Measurements from ENCODE around the gene KLHDC9.
"Not testable (repeated sequence)": the region's sequence is repeated elsewhere in the genome, so short reads cannot be mapped to it uniquely, and the experiment has no call there.

KLHDC9 gene

GRCh38 chr1:161115132-161115711, 17.1 kb downstream of the KLHDC9 start:
- WGBS, 2 experiments = 94% methylated on average over 12 of the region's 12 CpGs
- no peak overlapping the region for H3K4me3 ChIP-seq (ENCODE audit: insufficient read depth, low read depth, low read length)
- peaks cover 4% of the 10 kb centered on the region for H3K36me3 ChIP-seq (ENCODE audit: control insufficient read depth, insufficient read depth, low read length)
- no peaks in the 10 kb centered on the region for H3K27me3 ChIP-seq (ENCODE audit: control insufficient read depth, insufficient read depth, low read length, poor library complexity, severe bottlenecking)
- H3K9me3 ChIP-seq (ENCODE audit: control insufficient read depth, low read length) = no peaks in the 10 kb centered on the region
- H3K27ac ChIP-seq (ENCODE audit: insufficient read depth, low read depth, low read length, poor library complexity, severe bottlenecking) = no peak overlapping the region
- H3K4me1 ChIP-seq (ENCODE audit: control insufficient read depth, insufficient read depth, low read length) = peaks cover 12% of the 10 kb centered on the region

DNA sequence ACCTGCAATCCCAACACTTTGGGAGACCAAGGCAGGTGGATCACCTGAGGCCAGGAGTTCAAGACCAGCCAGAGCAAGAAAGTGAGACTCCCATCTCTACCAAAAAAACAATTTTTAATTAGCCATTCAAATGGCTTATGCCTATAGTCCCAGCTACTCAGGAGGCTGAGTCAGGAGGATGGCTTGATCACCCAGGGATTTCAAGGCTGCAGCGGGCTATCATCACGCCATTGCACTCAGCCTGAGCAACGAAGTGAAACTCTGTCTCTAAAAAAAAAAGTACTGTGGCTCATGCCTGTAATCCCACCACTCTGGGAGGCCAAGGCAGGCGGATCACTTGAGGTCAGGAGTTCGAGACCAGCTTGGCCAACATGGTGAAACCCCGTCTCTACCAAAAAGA, 17.8 kb downstream of the KLHDC9 start:
- not testable (repeated sequence) for H3K9me3 ChIP-seq (ENCODE audit: control insufficient read depth, low read length); H3K4me3 ChIP-seq (ENCODE audit: insufficient read depth, low read depth, low read length); H3K27ac ChIP-seq (ENCODE audit: insufficient read depth, low read depth, low read length, poor library complexity, severe bottlenecking); H3K27me3 ChIP-seq (ENCODE audit: control insufficient read depth, insufficient read depth, low read length, poor library complexity, severe bottlenecking)
- Histone ChIP-seq H3K4me1 (ENCODE audit: control insufficient read depth, insufficient read depth, low read length) (peaks cover 12% of the 10 kb centered on the region), H3K36me3 (ENCODE audit: control insufficient read depth, insufficient read depth, low read length) (peaks cover 11% of the 10 kb centered on the region)
- WGBS, 2 experiments = 91 to 95% methylated on average over 6 of the region's 6 CpGs

- Histone ChIP-seq H3K27me3 (ENCODE audit: control insufficient read depth, insufficient read depth, low read length, poor library complexity, severe bottlenecking) (no peaks in the 10 kb centered on the region), H3K27ac (ENCODE audit: insufficient read depth, low read depth, low read length, poor library complexity, severe bottlenecking) (peak within 1 kb of the TSS; percentile 79), H3K4me3 (ENCODE audit: insufficient read depth, low read depth, low read length) (peak within 1 kb of the TSS; percentile 81), H3K9me3 (ENCODE audit: control insufficient read depth, low read length) (no peaks in the 10 kb centered on the region), H3K4me1 (ENCODE audit: control insufficient read depth, insufficient read depth, low read length) (peaks cover 12% of the 10 kb centered on the region), H3K36me3 (ENCODE audit: control insufficient read depth, insufficient read depth, low read length) (peaks cover 31% of the 10 kb centered on the region)
- 0% methylated on average over 58 of the region's 58 CpGs for WGBS, 2 experiments
Measured at GRCh38 chr1:161117759-161118581, 19.8 kb downstream of the KLHDC9 start, which contains the start of the genes NIT1 and PFDN2. Gene NIT1 (plus strand): TSS chr1:161118105. CDS start chr1:161118177, 72 bp downstream. Gene PFDN2 (minus strand): TSS chr1:161118037. CDS start chr1:161118026, 11 bp downstream.

DNA sequence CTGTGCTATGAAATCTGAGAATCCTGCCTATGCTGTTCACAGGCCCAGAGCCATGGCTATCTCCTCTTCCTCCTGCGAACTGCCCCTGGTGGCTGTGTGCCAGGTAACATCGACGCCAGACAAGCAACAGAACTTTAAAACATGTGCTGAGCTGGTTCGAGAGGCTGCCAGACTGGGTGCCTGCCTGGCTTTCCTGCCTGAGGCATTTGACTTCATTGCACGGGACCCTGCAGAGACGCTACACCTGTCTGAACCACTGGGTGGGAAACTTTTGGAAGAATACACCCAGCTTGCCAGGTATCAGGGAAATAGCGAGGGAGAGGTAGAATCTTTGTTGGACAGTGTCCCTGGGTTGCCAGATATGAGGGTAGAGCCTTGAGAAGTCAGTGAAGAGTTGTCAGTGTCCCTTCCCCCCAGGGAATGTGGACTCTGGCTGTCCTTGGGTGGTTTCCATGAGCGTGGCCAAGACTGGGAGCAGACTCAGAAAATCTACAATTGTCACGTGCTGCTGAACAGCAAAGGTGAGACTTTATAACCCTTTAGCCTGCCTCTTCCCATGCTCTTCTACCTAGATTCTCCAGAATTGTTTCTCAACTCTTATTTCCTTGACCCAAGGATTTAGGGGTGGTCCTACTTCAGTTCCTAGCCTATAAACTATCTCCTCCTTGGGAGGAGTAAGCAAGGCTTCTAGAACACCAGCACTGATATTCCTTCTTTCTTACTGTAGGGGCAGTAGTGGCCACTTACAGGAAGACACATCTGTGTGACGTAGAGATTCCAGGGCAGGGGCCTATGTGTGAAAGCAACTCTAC, 21.1 kb downstream of the KLHDC9 start:
- peak overlapping the region; percentile 81 for H3K4me3 ChIP-seq (ENCODE audit: insufficient read depth, low read depth, low read length)
- H3K36me3 ChIP-seq (ENCODE audit: control insufficient read depth, insufficient read depth, low read length) = peaks cover 44% of the 10 kb centered on the region
- no peaks in the 10 kb centered on the region for H3K27me3 ChIP-seq (ENCODE audit: control insufficient read depth, insufficient read depth, low read length, poor library complexity, severe bottlenecking)
- H3K4me1 ChIP-seq (ENCODE audit: control insufficient read depth, insufficient read depth, low read length) = peaks cover 12% of the 10 kb centered on the region
- H3K27ac ChIP-seq (ENCODE audit: insufficient read depth, low read depth, low read length, poor library complexity, severe bottlenecking) = no peak overlapping the region
- 83% methylated on average over 10 of the region's 10 CpGs for WGBS, 2 experiments
- no peaks in the 10 kb centered on the region for H3K9me3 ChIP-seq (ENCODE audit: control insufficient read depth, low read length)

DNA sequence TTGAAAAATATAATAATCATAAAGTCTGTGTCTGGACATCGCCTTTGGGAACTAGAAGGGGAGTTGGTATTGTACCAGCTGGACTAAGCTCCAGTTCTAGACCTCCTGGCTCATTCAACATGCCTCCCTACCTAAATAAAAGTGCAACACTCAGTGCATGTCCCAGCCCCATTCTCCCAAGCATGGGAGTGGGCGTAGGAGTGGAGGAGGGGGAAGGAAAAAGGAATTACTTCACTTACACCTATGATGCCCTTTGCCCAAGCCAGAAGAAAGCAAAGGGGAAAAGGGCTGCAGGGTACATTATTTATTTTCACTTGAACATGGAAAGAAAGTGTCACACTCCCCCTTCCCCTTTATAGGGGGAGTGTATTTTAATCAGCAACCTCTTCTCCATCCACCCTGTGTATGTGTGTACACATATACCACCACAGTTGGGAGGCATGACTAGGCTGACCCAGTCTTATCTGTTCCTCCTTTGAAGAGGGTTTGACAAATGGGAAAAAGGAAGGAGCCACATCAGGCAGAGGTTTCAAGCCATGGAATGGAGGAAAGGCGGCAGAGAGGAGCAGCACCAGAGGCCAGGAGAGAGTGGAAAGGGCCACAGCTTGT, 23.0 kb downstream of the KLHDC9 start:
- no peak overlapping the region for H3K27ac ChIP-seq (ENCODE audit: insufficient read depth, low read depth, low read length, poor library complexity, severe bottlenecking)
- WGBS, 2 experiments = 95 to 96% methylated on average over 2 to 3 of the region's 3 CpGs
- H3K36me3 ChIP-seq (ENCODE audit: control insufficient read depth, insufficient read depth, low read length) = peaks cover 58% of the 10 kb centered on the region

DNA sequence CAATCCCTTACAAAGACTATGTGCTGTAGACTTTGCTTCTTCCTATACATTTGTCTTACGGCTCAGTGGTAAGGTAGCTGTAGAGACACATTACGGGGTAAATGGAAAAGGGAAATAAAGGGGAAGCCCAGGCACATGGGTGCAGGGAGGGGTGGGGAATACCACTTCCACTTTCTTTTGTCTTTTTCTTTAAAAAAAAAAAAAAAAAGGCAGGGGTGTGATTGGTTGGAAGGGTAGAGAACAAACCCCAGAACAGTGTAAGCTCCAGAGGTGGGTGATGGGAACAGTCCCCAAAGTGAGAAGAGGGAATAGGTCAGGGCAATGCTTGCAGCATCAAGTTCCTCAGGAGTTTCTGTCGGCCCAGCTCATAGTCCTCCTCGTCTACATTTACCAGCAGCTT, 23.7 kb downstream of the KLHDC9 start:
- no peaks in the 10 kb centered on the region for H3K9me3 ChIP-seq (ENCODE audit: control insufficient read depth, low read length)
- peaks cover 58% of the 10 kb centered on the region for H3K36me3 ChIP-seq (ENCODE audit: control insufficient read depth, insufficient read depth, low read length)
- H3K27me3 ChIP-seq (ENCODE audit: control insufficient read depth, insufficient read depth, low read length, poor library complexity, severe bottlenecking) = no peaks in the 10 kb centered on the region
- peaks cover 10% of the 10 kb centered on the region for H3K4me1 ChIP-seq (ENCODE audit: control insufficient read depth, insufficient read depth, low read length)
- H3K27ac ChIP-seq (ENCODE audit: insufficient read depth, low read depth, low read length, poor library complexity, severe bottlenecking) = no peak overlapping the region
- 96 to 97% methylated on average over 4 of the region's 4 CpGs for WGBS, 2 experiments
- no peak overlapping the region for H3K4me3 ChIP-seq (ENCODE audit: insufficient read depth, low read depth, low read length)

More for the DNA sequence above, 23.0 kb downstream of the KLHDC9 start:
- Histone ChIP-seq H3K4me1 (ENCODE audit: control insufficient read depth, insufficient read depth, low read length) (peaks cover 12% of the 10 kb centered on the region), H3K27me3 (ENCODE audit: control insufficient read depth, insufficient read depth, low read length, poor library complexity, severe bottlenecking) (no peaks in the 10 kb centered on the region), H3K9me3 (ENCODE audit: control insufficient read depth, low read length) (no peaks in the 10 kb centered on the region), H3K4me3 (ENCODE audit: insufficient read depth, low read depth, low read length) (no peak overlapping the region)

DNA sequence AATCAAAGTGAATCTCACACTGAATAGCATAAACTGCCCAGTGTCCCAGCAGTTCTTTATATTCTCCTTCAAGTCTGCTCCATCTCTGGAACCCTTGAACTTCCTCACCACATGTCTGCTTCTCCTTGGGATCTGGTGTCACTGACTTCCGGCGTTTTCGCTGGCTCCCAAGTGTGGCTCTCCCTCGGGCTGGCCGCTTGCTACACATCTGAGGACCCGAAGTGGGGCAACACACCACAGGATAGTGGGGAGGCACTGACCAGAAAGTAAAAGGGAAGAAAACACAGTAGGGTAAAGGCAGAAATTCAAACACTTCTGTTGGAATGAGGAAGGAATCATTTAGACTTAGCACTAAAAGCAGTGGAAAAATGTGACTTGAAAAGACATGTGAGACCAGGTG, 24.8 kb downstream of the KLHDC9 start:
- Histone ChIP-seq H3K9me3 (ENCODE audit: control insufficient read depth, low read length) (no peaks in the 10 kb centered on the region), H3K27ac (ENCODE audit: insufficient read depth, low read depth, low read length, poor library complexity, severe bottlenecking) (no peak overlapping the region), H3K4me3 (ENCODE audit: insufficient read depth, low read depth, low read length) (no peak overlapping the region), H3K4me1 (ENCODE audit: control insufficient read depth, insufficient read depth, low read length) (peaks cover 8% of the 10 kb centered on the region), H3K36me3 (ENCODE audit: control insufficient read depth, insufficient read depth, low read length) (peaks cover 58% of the 10 kb centered on the region), H3K27me3 (ENCODE audit: control insufficient read depth, insufficient read depth, low read length, poor library complexity, severe bottlenecking) (no peaks in the 10 kb centered on the region)
- WGBS, 2 experiments = 97% methylated on average over 6 of the region's 6 CpGs

- no peak overlapping the region for H3K27ac ChIP-seq (ENCODE audit: insufficient read depth, low read depth, low read length, poor library complexity, severe bottlenecking)
- no peaks in the 10 kb centered on the region for H3K9me3 ChIP-seq (ENCODE audit: control insufficient read depth, low read length)
- H3K4me1 ChIP-seq (ENCODE audit: control insufficient read depth, insufficient read depth, low read length) = peaks cover 7% of the 10 kb centered on the region
- no peak overlapping the region for H3K4me3 ChIP-seq (ENCODE audit: insufficient read depth, low read depth, low read length)
- no peaks in the 10 kb centered on the region for H3K27me3 ChIP-seq (ENCODE audit: control insufficient read depth, insufficient read depth, low read length, poor library complexity, severe bottlenecking)
- H3K36me3 ChIP-seq (ENCODE audit: control insufficient read depth, insufficient read depth, low read length) = peaks cover 41% of the 10 kb centered on the region
- 94 to 100% methylated on average over 2 of the region's 2 CpGs for WGBS, 2 experiments
Measured at GRCh38 chr1:161127649-161128048, 29.5 kb downstream of the KLHDC9 start.

GRCh38 chr1:161128591-161129420, 30.6 kb downstream of the KLHDC9 start:
- 93% methylated on average over 4 of the region's 4 CpGs for WGBS, 2 experiments
- H3K9me3 ChIP-seq (ENCODE audit: control insufficient read depth, low read length) = no peaks in the 10 kb centered on the region
- H3K4me3 ChIP-seq (ENCODE audit: insufficient read depth, low read depth, low read length) = no peak overlapping the region
- no peaks in the 10 kb centered on the region for H3K27me3 ChIP-seq (ENCODE audit: control insufficient read depth, insufficient read depth, low read length, poor library complexity, severe bottlenecking)
- peaks cover 30% of the 10 kb centered on the region for H3K36me3 ChIP-seq (ENCODE audit: control insufficient read depth, insufficient read depth, low read length)
- peaks cover 11% of the 10 kb centered on the region for H3K4me1 ChIP-seq (ENCODE audit: control insufficient read depth, insufficient read depth, low read length)
- no peak overlapping the region for H3K27ac ChIP-seq (ENCODE audit: insufficient read depth, low read depth, low read length, poor library complexity, severe bottlenecking)
